NCI-H82 treated with DMSO at 0.1 percent for 48 hours (cell line): ENCODE measurements around the gene CBX1.
"Not testable (repeated sequence)": the region's sequence is repeated elsewhere in the genome, so short reads cannot be mapped to it uniquely, and the experiment has no call there.

Source experiments
- DNase-seq: peaks from one replicate; lab custom pipeline; 2025; ENCODE audit not compliant: unreplicated experiment; lab: John Stamatoyannopoulos, UW

CBX1 gene

DNA sequence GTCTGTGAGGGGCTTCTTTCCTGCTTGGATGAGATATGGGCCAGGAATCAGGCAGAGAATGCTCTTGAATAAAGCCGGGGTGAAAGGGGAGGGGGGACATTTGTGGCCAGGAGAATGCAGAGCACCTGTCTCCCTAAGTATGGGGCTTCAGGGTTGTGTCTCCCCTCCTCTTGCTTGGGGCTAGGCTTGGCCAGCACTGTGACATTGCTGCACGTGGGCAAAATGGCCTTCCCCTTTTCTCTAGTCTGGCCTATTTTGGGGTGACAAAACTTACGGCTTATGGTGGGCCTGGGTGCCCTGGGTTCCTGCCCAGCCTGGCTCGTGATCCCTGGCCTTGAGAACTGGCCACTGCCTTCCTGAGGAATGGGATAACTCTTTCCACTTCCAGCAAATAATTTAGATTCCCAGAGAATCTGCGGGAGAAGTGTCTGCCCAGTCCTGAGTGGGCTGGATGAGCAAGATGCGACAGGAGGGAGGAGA lies 47.5 kb downstream of the CBX1 start:
- no peak for DNase-seq

DNA sequence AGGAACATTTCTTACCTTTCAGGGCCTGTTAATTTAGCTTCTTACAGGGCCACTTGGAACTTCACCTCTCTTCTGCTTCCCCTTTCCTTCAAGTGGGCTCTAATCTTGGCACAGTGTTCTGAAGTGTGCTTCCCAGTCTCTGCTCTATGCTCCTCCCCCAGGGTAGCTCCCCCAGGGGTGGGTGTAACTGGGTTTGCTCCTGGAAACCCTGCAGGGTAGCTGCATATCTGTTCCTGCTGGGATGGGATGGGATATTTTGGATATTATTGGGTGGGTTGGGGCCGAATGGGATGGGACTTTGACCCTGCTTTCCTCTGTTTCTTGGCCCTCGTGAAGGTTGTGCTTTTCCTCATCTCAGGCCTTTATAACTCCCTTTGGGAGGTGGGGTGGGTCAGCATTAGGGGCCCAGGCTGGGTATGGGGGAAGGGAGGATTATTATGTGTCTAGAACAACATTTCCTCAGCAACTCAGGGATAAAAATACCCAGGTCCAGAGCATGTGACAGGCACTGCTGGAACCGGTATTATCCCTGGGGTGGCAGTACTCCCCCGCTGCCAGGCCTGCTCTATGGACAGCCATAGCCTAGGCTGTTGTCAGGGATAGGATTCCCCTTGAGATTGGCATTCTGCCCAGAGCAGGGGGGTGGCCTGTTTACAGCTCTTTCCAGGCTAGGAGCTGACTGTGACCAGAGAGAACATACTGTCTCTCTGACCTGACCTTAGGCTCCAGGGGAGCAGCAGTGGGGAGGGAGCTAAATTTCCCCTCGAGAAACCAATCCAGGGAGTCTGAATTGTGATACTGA lies 48.1 kb downstream of the CBX1 start:
- peak; percentile 44 for DNase-seq

DNA sequence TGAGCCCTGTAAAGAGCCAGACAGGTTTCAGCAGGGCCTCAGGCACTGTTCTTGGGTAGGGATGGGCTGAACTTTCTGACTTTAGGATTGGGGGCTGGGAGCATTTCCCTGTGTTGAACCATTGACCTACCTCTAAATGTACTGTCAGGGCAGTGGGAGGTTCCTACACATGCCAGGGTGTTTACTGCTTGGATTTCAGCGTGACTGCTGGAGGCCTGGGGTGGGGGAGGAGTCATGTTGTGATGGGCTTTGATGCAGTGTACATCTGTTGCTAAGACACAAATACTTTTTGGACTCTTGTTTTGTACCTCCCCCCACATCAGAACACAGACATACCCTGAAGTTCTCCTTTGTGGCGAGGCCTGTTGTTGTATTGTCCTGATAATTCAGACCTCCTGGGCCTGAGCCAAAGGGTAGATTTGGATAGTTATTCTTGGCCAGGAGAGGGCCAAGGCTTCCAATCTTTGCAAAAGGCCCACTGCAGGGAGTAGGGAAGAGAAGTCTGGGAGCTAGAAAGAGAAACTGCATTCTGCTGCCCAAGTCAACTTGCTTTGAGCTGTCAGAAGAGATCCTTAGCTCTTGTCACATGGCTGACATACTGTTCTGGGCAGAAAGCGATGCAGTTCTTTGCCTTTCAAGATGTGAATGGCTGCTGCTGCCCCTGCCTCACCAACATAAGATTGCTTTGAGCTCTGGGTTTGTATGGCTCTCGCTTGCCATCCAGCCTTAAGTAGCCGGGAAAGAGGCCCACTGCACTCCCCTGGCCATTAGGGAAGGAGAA lies 49.4 kb downstream of the CBX1 start:
- DNase-seq = no peak

DNA sequence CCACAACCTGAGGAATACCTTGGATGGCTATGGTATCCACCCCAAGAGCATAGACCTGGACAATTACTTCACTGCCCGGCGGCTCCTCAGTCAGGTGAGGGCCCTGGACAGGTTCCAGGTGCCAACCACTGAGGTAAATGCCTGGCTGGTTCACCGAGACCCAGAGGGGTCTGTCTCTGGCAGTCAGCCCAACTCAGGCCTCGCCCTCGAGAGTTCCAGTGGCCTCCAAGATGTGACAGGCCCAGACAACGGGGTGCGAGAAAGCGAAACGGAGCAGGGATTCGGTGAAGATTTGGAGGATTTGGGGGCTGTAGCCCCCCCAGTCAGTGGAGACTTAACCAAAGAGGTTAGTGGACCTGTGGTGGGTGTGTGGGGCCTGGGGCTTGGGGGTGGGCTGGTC lies 50.0 kb downstream of the CBX1 start:
- DNase-seq = no peak

DNA sequence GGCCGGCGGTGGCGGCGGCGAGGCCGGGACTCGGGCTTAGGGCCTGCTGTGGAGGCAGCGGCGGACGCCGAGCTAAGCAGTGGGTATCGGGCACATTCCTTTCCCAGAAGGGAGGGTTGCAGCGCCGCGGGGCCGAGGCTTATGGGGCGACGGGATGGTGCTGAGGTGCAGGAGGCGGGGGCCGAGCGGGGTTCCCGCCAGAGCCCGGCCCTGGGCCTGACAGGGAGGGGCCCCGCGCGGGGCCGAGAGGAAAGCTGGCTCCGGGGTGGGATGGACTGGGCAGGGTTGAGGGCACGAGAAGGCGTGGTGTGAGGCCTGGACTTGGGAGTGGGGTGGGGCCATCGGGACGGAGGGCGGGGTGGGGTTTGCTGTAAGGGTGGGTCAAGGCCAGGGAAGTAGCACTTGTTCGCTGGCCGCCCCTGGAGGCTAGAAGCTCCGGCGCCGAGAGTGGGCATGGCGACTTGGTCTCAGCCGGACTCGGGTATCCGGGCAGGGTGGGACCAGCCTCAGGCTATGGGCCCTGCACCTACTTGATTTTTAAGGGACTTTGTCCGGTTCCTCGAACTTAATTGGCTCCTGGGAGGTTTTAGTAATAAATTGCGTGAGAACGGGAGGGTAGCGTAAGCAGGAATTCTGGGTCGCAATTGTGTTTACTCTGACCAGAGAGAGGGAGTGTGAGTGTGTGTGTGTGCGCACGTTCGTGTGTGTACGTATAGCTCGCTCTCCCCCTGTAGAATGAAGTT lies 52.7 kb downstream of the CBX1 start:
- DNase-seq = peak; percentile 70

DNA sequence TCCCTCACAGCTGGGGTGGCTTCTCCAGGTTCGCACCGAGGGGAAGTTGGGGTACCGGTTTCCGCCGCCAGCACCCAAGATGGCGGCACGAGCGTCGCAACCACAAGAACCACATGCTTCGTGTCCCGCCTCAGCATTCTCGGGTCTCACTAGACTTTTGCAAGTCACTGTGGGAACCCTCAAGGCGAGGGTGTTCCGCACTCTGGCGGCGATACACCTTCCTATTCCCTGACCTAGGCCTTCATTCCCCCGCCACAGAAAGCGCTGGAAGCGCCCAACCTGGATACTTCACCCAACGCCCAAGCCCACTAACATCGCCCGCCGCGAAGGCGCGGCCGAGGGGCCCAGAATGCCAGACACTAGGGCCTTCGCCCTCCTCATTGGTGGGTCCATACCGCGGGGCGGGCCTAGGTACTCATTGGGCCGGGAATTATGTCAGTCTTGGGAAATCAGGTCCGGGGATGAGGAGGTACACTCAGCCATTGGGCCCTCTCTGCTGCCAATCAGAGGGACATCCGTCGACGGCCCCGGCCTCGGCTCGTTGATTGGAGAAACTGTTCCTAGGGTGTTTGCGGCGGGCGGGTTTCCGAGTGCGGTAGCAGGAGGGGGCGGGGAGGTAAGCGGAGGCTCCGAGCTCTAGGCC lies 53.4 kb downstream of the CBX1 start, which contains the start of gene NFE2L1:
NFE2L1 (plus strand) TSS at position 619 of the 643 bp plus-strand sequence. CDS start 2,760 bp downstream, outside the sequence.
- peak; percentile 99 for DNase-seq

DNA sequence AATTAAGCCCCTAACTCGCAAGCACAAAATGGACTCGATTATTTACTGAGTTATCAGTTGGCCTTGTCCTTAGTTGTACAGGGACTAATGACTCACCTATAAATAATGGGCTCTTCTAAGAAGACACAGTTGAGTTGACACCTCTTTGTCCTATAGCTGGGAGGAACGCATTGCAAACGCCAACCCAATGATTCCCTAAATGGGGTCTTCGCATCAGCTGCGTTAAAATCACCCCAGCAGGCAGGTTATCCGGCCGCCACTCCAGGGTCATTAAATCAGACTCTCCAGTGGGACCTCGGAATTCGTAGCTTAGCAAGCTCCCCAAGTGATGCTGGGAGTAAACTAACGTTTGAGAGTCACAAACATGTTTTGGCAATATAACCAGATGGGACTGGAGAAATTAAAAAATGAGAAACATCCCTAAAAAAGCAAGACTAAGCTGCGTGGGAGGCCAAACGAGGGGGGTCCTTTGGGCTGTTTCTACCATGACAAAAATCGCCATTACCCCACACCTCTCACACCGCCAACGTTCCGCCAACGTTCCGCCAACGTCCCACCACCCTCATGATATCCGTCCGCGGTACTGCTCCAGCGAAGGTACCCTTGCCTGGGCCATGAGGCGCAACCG lies 54.1 kb downstream of the CBX1 start:
- no peak for DNase-seq

DNA sequence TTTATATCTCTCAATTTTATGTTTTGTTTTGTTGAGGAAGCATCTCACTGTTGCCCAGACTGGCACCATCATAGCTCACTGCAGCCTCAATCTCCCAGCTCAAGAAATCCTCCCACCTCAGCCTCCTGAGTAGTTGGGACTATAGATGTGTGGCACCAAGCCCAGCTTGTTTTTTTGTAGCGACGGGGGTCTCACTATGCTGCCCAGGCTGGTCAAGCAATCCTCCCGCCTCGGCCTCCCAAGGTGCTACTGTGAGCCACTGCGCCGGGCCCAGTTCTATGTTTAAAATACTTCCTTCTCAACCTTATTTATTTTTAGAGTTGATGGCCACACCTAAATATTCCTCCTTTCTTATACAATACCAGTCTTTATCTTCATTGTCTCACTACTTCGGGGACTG lies 55.0 kb downstream of the CBX1 start:
- no peak for DNase-seq

DNA sequence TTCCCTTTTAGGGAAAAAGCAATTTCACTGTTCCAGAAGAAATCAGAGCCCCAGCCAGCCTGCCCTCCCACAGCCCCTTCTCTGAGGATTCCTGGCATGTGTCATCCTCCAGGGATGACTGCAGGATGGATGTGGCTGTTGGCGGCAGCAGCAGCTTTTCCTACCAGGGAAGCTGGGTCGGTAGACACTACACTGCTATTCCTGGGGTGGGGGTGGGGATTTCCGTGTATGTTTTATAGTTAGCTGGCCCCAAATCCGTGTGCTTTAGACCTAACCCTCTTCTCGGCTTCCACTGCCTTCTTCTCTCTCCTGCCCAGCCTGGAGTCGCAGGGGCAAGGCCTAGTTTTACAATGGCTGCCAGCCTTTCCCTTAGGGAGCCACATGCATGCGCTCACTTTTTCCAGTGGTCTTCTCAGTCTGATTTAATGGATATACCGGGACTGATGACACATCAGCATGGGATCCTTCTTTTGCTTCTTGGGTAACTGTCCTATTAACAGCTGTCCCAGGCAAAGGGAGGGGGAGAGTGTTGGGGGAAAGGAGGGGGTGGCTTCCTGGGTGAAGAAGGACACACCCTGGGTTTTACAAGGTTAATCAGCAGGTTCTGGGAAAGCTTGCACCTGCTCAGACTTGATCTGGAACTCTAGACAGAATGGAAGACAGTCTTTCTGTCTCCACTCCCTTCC lies 55.8 kb downstream of the CBX1 start:
- no peak for DNase-seq

DNA sequence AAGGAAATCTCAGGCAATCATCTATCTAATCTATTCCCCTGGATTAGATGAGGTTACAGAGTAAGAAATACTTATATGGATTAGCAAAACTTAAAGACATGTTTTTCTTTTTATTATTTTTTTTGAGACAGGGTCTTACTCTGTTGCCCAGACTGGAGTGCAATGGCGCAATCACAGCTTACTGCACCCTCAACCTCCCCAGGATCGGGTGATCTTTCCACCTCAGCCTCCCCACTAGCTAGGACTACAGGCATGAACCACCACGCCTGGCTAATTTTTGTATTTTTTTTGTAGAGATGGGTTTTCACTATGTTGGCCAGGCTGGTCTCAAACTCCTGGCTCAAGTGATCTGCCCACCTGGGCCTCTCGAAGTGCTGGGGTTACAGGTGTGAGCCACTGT lies 56.4 kb downstream of the CBX1 start:
- DNase-seq = no peak

DNA sequence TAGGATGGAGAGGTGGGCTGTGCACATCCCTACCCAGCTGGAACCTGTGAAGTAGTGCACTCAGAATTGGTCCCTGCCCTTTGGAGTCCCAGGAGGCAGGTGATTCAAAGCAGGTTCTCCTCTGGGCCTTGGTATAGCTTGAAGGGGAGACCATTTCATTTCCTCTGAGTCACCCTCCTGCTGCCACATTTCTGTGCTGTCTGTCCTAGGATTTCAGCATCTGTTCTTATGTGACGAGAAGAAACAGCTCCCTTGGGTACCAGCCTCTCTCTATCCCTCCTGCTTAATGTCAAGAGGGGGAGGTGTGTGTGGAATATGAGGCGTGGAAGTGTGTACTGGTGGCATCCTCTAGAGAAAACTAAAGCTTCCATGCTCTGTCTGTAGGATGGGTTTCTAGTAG lies 58.1 kb downstream of the CBX1 start:
- no peak for DNase-seq

DNA sequence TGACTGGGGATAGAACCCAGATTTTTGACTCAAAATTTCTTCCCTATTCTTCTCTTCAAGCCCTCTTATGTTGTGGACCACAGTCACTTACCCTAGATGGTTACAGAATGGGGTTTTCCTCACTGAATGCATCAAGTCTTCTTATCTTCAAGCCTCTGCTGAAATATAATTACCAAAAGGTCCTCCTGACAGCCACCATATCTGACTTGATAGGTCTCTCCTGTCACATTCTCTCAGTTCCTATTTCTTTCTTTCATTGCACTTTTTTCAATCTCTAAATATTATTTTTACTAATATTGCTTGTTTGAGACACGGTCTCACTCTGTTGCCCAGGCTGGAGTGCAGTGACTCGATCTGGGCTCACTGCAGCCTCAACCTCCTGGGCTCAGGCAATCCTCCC lies 62.6 kb downstream of the CBX1 start:
- DNase-seq = no peak

DNA sequence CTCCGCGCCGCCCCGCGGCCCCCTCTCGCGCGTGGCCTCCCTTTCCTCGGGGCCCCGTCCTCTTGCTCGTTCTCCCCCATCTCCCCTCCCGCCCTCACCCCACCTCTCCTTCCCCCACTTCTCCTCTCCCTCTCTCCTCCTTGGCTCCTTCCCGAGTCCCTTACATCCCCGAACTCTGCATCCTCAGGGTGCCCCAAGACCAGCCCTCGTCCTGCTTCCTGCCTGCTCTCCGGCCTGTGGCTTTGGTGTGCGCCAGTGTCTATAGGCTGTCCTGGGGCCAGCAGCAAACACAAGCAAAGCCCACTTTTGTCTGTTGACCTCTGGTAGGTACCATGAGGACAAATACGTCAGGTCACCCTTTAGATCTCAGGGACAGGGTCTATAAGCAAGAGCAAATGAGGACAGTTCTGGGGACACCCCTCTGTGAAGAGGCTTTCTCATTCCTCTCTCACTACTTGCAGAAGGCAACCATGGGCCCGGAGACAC lies 63.4 kb downstream of the CBX1 start:
- DNase-seq = no peak

DNA sequence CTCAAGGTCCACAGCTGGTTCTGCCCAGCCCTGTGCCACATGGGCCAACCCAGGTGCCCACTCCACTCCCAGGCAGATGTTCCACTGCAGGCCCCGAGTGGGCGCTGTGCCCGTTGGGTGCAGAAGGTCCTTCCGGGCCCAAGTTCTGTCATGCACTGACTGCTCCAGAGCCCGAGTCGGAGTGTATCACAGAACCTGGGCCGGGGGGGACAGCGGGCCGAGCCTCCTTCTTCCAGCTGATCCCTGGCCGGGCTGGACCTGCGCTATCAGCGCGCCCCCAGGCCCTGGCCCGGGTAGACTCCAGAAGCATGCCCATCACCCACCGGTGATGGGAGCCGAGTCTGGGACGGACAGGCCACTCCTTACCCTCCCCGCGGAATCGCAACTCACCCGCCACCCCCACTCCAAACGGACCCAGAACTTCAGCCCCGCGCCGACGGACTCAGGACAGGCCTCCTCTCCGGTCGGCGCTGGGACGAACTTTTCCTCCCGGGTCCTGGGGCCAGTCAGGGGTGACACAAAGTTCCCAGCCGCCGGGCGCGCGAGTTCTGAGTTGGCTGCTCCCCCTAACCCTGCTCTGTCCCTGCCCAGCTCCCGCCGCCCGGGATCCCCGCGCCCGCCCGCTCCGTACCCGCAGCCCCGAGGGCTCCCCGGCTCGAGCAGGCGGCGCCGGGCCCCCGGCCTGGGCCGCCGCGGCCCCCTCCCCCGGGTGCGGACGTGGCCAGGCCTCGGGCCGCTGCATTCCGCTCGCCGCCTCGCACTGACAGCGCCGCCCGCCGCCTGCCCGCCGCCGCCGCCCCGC lies 64.0 kb downstream of the CBX1 start, which contains the start of gene COPZ2:
COPZ2 (minus strand) TSS at position 762 of the 802 bp plus-strand sequence; CDS start at position 742, 20 bp downstream.
- DNase-seq = no peak

DNA sequence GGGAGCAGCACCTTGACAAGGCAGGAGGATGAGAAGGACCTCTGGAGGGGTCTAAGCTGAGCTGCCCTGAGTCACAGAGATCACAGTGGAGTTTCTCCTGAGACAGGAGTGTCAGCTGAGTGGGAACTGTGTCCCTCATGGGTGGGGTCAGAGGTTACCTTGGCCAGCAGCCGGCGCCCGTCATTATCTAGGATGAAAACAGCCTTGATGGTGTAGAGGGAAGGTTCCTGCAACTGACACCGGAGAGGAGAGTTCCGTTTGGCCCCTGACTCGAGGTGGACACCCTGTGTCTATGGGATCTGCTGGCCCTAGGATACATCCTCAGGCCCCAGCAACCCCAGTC lies 64.6 kb downstream of the CBX1 start:
- no peak for DNase-seq

DNA sequence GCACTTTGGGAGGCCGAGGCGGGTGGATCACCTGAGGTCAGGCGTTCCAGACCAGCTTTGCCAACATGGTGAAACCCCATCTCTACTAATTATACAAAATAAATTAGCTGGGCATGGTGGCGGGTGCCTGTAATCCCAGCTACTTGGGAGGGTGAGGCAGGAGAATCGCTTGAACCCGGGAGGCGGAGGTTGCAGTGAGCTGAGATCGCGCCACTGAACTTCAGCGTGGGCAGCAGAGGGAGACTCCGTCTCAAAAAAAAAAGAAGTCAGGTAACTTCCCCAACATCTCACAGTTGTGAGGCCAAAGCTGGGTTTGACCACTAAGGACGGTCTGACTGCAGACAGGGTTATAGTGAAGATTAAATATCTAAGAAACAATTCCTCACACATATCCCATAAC lies 66.5 kb downstream of the CBX1 start:
- not testable (repeated sequence) for DNase-seq

DNA sequence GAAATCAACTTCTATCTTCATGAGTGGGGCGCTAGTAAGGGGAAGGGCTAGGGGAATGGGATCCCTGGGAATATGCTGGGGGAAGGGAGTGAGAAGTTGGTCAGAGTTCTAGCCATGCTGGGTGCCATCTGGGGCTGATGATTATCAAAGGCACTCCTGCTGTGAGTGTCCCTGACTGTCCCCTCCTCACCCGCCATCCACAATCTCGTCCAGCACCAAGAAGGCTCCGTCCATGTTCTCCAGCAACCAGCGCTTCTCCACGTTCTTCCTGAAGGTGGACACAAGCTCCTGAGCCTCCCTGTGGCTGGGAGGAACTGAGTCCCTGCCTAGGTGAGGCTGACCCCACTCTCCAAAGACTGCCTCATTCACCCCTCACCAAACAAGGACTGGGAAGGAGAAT lies 69.3 kb downstream of the CBX1 start:
- DNase-seq = no peak

DNA sequence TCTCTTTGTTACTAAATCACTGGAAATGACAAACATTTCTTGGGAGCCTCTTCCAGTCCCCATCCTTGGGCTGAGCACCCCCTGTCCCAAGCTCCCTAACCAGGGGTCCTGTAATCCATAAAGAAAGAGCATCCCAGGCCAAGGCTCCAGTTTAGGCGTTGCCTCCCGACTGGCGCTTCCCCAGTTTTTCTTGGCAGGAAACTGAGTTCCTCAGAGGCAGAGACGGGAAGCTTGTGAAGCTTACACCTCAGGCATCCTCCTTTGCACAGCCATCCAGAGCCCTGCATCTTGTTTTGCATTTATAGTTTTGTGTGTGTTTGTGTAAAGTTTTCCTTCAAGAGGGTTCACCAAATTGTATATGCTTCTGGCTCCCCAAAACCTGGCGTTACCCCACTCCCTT lies 70.7 kb downstream of the CBX1 start:
- no peak for DNase-seq

DNA sequence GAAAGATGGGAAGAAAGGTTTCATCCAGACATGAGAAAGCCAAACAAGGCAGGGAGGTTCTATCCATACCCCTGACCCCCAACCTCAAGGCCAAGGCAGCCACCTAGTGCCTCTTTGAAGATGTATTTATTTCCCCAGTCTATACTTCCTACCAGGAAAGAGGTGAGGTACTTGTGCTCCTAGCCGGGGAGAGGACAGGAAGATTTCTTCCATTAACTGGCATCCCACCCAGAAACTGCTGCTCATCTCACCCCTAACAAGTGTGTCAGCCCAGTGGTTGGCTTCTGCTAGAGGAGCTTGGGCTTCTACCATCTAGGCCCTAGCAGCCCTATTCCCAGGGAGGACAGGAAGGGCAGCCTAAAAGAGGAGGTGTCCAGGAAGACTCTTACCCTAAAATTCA lies 72.5 kb downstream of the CBX1 start:
- DNase-seq = no peak
